NCI-H128 (cell line): ENCODE results near the gene TEX22.

ENCODE experiments used
- DNase-seq: peaks from one replicate; lab custom pipeline; 2025; ENCODE audit not compliant: unreplicated experiment; lab: John Stamatoyannopoulos, UW

Gene TEX22

DNA sequence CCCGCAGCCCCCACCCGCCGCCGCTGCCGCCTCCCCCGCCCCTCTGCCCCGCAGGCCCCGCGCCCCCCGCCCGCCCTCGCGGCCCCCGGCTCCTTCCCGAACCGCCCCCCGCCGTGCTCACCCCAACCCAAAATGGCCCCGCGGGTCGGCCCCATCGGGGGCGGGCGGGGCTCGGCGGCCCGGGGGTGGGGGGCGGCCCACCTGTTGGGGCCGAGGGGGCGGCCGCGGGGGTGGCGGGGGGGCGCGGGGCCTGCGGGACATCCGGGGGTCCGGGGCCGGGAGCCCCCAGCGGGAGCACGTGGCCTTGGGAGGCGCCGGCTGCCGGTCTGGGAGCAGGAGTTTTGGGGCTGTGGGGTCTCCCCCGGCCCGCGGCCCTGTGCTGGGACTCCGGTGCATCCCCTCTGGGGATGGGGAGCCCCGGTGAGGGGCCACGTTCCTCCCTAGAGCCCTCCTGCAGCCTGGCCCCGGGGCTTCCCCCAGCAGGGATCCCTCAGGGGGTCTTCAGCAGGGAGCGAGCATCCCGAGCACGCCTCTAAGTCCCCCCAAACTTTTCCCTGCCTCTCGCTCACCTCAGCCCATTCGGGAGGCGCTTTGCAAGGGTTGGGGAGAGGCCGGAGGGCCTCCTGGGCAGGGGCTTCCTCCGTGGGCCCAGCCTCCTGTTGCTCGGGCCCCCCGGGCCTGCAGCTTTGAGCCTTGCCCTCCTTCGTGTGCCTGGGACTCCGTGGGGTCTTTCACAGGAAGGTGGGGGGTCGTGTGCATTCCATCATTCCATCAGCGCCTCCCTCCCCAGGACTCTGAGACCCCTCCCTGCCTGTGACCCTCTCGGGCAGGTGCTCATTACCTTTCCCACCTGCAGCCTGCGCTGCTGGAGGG, 22.0 kb downstream of the TEX22 start:
- DNase-seq, result no peak

DNA sequence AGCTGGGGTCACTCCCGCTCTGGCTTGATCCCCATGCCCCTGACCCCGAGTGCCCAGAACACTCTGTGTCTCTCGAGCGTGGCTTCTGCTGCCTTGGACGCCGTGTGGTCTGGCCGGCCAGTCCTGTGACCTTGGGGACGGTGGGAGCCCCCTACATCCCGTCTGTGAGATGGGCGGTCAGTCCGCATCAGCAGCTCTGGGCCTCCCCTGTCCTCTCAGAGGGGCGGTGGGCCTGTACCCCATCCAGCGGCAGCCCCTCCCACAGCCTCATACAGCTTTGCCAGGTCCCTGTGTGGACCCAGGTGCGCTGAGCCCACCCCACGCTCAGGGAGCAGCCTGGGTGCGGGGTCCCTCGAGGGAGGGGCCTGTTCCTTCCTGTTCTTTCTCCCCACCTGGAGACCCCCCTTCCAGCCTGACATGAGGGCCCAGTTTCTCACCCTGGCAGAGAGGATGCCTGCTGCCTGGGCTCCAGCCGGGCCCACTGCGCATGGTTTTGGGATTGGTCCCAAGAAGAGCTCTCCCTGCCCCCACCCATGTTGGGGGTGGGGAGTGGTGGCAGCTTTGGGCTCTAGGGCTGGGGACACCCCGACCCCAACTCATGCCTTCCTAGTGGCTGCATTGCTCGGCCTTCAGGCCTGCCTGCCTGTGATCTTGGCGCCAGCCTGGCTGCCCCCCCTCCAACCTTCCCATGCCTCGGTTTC, 22.8 kb downstream of the TEX22 start:
- no peak for DNase-seq

DNA sequence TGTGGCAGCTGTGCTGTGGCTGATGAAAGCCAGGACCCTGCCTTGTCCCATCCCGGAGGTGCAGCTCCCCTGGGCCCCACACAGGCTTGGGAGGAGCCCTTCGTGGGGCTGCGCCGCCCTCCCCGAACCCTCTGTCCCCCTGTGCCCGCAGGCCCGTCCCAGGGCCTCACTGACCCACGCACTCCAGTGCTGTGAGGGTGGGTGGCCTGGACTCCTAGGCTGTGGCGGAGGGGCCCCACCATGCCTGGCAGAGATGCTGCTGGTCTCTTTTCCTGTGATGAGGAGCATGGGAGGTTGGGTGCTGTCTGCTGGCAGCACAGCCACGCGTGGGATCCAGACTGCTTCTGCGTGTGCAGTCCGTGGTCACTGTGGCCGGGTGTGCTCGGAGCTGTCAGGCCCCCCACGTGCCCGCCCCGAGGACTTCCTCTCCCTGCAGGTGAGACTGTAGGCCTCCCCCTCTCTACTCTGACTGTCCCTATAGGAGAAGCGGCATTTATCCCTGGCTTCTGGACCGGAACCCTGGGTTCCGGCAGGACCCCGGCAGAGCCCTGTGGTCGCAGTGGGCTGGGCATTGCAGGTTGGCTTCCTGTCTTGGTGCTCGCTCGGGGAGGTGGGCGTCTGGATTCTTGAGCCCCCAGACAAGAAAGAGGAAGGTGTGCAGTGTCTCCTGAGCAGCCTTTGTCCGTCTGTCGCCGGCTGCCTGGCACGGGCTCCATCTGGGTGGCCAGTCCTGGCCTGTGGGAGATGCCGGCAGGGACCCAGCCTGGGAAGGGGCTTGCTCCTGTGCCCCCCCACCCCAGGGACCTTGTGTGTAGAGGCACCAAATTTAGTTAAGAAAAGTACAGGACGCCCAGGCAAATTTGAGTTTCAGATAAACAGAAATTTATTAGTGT, 23.6 kb downstream of the TEX22 start:
- DNase-seq, result no peak

DNA sequence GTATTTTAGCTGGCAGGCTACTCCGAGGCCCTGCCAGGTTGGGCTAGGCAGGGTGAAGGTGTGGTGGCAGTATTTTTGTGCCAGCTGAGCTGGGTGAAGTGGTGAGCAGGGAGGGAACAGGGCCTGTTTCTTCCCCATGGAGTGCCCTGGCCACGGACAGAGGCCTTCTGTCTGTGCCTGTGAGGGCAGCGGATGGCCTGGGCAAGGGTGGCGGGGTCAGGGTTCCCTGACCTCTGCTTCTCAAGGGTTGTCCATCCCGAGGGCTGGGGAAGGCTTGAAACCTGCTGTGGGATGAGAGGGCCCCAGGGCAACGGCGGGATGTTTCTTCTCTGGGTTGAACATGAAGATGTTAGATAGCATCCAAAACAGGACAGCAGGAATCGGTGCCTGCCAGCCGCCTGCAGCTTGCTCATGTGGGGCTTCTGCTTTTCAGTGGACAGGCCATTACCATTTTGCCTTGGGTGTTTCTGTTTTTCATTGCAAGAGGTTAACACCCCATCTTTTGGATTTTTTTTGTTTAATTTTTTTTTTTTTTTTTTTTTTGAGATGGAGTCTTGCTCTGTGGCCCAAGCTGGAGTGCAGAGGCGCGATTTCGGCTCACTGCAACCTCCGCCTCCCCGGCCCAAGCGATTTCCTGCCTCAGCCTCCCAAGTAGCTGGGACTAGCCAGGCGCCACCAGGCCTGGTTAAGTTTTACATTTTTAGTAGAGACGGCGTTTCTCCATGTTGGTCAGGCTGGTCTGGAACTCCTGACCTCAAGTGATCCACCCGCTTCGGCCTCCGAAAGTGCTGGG, 24.6 kb downstream of the TEX22 start:
- no peak for DNase-seq

DNA sequence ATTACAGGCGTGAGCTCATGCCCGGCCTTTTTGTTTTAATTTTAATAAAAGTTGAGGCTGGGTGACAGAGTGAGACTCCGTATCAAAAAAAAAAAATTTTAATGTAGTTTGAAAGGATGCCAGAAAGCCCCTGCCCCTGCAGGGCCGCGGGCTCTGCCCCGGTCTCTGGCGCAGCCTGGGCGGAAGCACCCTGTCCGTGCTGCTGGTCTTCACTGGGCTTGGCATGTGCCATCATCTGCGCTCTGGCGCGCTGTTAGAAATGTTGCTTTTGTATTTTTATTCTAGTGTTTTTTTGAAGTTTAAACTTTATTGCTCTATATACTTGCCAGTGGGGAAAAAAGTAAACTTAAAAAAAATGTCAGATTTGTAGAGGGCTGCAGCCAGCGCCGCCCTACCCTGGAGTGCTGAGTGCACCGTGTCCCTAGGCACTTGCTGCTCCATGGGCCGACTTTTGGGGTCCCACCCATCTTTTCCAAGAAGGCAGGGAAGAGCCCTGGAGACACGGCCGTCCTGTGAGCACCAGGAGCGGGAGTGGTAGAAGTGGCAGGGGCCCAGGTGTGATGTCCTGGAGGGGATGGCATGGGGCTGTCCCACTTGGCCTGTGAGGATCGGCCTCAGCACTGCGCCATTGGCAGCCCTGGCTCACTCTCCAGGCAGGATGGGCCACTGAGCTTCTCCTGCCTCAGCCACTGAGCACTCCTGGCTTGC, 25.3 kb downstream of the TEX22 start:
- DNase-seq, result no peak

DNA sequence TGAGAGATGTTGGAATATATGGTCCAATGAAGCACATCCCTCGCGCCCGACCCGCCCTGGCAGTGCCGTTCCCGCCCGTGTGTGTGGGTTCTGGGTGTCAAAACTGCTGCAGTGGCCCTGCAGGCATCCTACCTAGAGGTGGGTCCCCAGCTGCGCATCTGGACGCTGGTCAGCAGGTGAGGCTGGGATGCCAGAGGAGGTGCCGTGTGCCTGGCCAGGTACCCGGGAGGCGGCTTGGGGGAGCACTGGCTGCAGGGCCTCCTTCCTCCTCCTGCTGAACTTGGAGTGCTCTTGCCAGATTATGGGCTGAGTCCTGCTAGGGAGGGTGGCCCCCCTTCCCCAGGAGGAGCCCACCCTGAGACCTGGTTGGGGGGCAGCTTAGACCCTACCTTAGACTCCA, 26.5 kb downstream of the TEX22 start:
- no peak for DNase-seq

DNA sequence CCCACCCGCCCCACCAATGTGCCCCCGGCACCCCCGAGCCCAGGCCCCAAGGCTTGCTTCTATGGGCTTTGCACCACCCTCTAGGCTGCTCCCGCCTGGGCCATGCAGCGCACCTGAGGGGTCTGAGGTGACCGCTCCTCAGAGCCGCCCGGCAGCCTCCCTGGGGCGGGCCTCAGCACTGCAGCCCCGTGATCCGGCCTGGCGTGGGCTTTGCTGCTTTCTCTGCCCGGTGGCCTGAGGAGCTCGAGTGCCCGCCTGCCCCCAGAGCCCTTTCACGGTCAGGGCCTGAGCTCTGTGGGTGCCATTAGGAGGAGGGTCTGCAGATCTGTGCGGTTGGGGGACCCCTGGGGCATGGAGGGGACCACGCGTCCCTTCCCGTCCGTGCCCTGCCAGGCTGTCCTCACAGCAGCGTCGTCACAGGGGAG, 27.5 kb downstream of the TEX22 start:
- DNase-seq, result no peak

DNA sequence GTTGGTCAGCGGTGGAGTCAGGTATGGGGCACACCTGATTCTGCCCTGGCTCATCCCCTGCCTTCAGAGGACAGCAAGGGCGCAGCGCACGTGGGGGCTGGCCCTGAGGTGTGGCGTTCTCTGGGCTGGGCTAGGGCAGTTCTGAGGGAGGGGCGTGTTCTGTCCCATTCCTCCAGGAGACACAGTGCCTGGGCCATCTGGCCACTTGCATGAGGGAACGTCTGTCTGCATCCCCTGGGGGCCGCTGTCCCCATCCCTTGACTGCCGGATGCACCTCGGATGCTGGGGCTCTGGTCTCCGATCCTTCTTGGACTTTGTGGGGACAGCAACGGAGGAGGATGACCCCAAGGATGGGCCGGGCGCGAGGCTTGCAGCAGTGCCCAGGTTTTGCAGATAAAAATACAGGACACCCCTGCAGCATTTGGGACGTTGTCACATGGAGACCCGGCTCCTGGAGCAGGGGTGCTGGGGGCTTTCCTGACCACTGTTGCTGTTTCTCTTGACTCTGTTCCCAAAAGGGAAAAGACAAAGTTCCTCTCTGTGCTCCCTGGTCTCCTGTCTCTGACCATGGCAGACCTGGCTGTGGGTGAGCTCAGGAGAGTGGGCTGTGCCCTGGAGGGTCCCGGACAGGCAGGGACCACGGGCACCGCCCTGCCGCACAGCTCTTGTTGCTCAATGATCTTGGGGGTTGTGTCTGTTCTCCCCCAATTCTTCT, 28.2 kb downstream of the TEX22 start:
- no peak for DNase-seq

DNA sequence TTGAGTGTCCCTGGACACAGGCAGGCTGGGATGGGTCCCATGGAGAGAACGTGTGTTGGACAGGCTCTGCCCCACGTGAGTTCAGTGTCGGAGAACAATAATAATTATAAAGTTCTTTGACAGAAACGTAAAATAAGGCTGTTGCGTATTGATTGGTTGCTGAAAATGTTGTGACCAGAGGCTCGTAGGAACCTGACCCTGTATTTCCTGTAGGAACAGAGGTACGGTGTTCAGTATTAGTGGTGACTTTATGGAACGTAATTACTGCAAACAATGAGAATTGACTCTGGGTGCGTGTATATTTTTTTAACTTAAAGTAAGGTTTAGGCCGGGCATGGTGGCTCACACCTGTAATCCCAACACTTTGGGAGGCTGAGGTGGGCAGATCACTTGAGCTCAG, 29.1 kb downstream of the TEX22 start:
- DNase-seq, result no peak

DNA sequence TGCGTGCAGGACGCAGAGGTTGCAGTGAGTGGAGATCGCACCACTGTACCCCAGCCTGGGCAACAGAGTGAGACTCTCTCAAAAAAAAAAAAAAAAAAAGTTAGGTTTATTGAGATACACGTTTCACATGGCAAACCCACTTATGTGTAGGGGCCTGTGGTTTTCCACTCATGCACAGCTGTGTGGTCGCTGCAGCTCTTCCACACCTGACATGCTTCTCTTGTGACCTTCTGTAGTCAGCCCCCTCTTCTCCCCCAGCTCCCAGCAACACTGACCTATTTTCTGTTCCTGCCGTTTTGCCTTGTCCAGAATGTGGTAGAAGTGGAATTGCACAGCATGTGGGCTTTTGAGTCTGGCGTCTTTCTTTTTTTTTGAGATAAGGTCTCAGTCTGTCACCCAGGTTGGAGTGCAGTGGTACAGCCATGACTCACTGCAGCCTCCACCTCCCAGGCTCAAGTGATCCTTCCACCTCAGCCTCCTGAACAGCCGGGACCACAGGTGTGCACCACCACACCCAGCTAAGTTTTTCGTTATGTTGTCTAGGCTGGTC, 29.7 kb downstream of the TEX22 start:
- DNase-seq, result no peak

DNA sequence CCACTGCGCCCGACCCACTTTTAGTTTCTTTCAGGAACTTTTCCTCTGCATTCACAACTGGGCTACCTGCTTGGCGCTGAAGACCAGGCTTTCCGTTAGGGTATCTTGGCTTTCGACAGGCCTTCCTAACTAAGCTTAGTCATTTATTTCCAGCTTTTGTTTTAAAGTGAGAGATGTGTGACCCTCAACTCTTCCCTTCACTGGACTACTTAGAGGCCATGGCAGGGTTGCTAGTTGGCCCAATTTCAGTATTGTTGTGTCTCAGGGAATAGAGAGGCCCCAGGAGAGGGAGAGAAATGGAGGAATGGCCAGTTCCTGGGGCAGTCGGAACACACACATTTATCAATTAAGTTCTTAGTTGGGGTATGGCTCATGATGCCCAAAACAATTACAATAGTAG, 31.7 kb downstream of the TEX22 start:
- no peak for DNase-seq

DNA sequence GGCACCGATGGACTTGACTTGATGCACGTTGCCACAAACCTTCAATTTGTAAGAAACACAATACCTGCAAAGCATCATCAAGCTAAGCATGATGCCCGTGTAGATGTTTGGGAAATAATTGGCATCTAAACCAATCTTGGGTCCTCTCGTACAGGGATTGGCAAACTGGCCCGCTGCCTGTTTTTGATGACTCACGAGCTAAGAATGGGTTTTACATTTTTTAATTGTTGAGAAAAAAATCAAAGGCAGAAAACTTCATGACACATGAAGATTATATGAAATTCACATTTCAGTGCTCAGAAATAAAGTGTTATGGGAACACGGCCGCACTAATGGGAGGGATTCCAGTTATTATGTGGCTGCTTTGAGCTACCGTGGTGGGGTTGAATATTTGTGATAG, 32.2 kb downstream of the TEX22 start:
- no peak for DNase-seq

DNA sequence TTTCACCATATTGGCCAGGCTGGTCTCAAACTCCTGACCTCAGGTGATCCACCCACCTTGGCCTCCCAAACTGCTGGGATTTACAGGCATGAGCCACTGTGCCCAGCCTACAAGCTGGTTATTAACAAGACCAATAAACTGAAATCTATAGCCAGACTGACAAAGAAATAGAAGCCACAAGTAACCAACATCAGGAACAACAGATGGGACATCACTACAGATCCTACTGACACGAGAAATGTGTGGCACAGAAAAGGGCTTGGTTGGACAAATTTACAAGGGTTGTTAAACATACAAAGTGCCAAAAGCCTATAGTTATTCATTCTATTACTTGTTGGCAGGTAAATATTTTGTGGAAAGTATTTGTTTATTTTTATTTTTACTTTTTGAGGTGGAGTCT, 32.9 kb downstream of the TEX22 start:
- no peak for DNase-seq

DNA sequence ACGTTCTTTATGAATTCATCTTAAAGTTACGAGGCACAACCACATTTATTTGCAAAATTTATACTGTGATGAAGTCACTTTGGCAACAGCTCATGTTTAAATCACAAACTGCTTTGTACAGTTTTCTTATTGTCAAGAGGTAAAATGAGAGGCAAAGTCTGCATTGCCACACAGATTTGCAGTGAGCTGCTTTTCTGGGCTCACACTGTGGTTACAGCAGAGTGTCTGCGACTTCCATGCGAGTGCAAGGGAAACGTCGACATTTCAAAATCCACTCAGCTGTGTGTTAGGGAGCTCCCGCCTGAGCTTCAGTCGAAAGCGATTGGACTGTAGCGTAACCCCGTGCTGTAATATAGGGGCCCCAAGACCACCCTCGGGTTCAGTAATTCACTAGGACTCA, 34.3 kb downstream of the TEX22 start:
- DNase-seq, result no peak

DNA sequence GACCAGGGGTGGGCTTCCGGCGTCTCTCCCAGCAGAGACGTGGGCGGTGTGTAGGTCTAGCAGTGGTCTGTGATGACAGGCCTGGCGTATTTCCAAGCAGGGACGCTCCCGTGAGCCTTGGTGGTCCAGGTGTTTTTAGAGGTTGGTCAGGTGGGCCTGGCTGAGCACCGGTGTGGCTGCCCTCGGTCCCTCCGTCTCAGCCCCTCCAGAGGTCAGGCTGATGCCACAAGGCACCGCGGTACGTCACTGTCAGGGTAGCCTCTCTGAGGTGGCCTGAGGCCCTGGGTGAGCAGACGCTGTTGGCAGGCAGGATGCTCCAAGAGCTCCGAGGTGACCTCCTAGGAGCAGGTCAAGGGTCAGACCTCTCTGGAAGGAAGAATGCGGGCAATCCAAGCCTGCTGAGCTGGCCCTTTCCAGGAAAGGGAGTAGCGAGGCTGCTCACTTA, 34.8 kb downstream of the TEX22 start:
- no peak for DNase-seq

DNA sequence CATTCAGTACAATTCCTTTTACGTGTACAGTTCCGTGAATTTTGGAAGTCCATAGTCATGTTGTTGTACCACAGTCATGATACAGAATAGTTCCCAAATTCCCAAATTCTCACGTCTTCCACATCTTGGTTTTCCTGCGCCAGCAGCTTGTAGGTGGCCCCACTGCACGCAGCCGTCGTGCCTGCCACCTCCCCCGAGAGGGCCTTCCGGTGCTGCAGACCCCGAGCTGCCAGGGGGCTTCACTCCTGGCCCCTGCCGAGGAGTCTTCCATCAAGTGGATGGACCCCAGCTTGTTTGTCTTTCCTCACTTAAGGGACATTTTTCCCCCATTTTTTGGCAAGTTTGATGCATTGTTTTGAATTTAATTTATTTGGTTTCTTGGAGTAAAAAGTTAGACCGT, 38.1 kb downstream of the TEX22 start:
- no peak for DNase-seq

DNA sequence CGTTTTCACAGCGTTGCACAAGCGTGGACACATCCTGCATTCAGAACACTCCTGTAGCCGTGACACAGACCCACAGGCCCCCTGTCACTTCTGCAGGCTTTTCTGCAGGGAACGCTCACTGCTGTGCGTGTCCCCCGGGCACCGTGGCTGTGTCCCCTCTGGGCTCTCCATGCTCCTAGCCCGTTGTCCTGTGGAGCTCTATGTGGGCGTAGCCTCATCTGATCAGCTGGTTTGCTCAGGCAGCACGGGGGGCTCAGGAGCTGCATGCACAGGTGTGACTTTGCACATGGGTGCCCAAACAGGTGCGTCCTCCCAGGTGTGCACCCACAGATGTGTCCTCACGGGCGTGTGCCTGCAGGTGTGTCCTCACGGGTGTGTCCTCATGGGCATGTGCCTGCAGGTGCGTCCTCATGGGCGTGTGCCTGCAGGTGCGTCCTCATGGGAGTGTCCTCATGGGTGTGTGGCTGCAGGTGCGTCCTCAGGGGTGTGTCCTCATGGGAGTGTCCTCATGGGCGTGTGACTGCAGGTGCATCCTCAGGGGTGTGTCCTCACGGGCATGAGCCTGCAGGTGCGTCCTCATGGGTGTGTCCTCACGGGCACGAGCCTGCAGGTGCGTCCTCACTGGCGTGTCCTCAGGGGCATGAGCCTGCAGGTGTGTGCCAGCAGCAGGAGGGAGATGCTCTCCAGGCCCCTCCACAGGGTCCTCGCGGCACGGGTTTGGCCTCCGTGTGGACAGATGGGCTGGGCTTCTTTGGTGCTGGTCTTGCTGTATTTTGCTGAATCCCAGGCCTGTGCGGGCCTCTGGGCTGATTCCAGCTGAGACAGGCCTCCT, 38.8 kb downstream of the TEX22 start:
- DNase-seq, result no peak
